ENCODE data around the gene BANK1.
A peak's percentile ranks its signal among the peaks of the same experiment; 100 is the strongest.

BANK1 gene, protein sequence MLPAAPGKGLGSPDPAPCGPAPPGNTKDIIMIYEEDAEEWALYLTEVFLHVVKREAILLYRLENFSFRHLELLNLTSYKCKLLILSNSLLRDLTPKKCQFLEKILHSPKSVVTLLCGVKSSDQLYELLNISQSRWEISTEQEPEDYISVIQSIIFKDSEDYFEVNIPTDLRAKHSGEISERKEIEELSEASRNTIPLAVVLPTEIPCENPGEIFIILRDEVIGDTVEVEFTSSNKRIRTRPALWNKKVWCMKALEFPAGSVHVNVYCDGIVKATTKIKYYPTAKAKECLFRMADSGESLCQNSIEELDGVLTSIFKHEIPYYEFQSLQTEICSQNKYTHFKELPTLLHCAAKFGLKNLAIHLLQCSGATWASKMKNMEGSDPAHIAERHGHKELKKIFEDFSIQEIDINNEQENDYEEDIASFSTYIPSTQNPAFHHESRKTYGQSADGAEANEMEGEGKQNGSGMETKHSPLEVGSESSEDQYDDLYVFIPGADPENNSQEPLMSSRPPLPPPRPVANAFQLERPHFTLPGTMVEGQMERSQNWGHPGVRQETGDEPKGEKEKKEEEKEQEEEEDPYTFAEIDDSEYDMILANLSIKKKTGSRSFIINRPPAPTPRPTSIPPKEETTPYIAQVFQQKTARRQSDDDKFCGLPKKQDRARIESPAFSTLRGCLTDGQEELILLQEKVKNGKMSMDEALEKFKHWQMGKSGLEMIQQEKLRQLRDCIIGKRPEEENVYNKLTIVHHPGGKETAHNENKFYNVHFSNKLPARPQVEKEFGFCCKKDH

GRCh38 chr4:101790521-101791181 is at the start of gene BANK1:
Gene BANK1, plus strand, starts transcription at chr4:101790730. Its CDS starts 151 bp downstream, at chr4:101790881.
- DNase-seq (ENCODE audit: low read depth) = no peak
- H3K4me3 ChIP-seq (ENCODE audit: low read depth, low read length) = peak within 1 kb of the TSS; percentile 44
- TF ChIP-seq, protein P1, sequence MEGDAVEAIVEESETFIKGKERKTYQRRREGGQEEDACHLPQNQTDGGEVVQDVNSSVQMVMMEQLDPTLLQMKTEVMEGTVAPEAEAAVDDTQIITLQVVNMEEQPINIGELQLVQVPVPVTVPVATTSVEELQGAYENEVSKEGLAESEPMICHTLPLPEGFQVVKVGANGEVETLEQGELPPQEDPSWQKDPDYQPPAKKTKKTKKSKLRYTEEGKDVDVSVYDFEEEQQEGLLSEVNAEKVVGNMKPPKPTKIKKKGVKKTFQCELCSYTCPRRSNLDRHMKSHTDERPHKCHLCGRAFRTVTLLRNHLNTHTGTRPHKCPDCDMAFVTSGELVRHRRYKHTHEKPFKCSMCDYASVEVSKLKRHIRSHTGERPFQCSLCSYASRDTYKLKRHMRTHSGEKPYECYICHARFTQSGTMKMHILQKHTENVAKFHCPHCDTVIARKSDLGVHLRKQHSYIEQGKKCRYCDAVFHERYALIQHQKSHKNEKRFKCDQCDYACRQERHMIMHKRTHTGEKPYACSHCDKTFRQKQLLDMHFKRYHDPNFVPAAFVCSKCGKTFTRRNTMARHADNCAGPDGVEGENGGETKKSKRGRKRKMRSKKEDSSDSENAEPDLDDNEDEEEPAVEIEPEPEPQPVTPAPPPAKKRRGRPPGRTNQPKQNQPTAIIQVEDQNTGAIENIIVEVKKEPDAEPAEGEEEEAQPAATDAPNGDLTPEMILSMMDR (IDR thresholded peaks at IDR 0.05; ENCODE audit: control insufficient read depth, extremely low read depth, insufficient read depth) = no peak

- TF ChIP-seq, protein P1 (IDR thresholded peaks at IDR 0.05; ENCODE audit: control insufficient read depth, extremely low read depth, insufficient read depth) = no peak
- no peak for DNase-seq (ENCODE audit: low read depth)
- H3K4me3 ChIP-seq (ENCODE audit: low read depth, low read length) = no peak overlapping the region
Measured at GRCh38 chr4:101753721-101754120, 36.8 kb upstream of the BANK1 start.

DNA sequence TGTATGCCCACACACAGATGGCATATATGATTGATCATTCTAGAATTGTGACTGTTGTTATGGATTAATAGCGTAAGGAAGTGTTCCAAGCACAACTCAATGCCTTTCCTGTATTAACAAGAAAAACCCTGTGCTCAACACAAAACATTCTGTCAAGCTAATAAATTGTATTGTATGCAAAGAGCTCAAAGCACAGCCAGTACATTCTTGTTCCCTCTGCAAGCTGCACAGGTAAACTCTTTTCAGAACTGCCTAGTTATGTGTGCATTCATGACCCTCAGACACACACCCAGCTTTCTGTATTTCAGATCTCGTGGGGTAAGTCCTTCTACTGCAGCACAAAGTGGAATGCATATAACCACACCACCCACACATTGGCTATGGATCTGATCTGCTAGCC is 34.3 kb upstream of the BANK1 start:
- H3K4me3 ChIP-seq (ENCODE audit: low read depth, low read length) = no peak overlapping the region
- TF ChIP-seq, protein P1 (IDR thresholded peaks at IDR 0.05; ENCODE audit: control insufficient read depth, extremely low read depth, insufficient read depth) = no peak
- no peak for DNase-seq (ENCODE audit: low read depth)

DNA sequence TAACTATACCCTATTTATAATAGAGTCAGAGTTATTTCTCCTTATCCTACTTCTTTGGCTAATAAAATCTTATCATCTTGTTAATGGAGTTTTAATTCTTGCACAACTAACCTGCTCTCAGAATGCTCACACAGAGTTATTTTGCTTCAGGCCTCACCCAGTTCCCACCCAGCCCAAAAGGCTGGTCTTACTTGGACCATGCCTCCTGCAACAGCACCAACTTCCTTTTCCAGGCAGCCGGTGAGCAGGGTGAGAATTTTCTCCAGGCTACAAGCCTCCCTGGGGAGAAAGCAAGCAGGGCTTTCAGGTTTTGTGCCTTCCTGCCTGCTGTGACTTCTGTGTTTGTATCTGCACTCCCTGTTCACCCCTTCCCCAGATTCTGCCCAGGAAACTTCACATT is 29.1 kb upstream of the BANK1 start:
- TF ChIP-seq, protein P1 (IDR thresholded peaks at IDR 0.05; ENCODE audit: control insufficient read depth, extremely low read depth, insufficient read depth) = no peak
- H3K4me3 ChIP-seq (ENCODE audit: low read depth, low read length) = no peak overlapping the region
- no peak for DNase-seq (ENCODE audit: low read depth)

DNA sequence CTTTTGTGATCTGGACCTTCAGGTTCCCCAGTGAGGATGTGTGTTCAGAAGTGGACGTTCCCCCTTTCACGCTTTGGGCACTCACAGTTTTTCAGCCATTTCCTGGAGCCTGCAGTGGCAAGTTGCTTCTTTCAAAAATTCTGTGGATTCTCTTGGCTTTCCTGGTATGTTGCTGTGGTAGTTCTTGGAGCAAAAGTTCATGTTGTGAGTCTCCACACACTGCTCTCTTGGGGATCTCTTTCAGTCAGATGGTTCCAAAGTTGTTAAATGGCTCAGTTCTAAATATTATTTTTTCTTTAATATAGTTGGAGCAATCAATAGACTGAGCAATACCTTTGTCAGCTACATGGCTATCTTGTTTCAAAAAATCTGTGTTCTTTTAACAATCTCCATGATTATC is 28.5 kb upstream of the BANK1 start:
- no peak overlapping the region for H3K4me3 ChIP-seq (ENCODE audit: low read depth, low read length)
- DNase-seq (ENCODE audit: low read depth) = no peak
- TF ChIP-seq, protein P1 (IDR thresholded peaks at IDR 0.05; ENCODE audit: control insufficient read depth, extremely low read depth, insufficient read depth) = no peak

- no peak for DNase-seq (ENCODE audit: low read depth)
- TF ChIP-seq, protein P1 (IDR thresholded peaks at IDR 0.05; ENCODE audit: control insufficient read depth, extremely low read depth, insufficient read depth) = no peak
- no peak overlapping the region for H3K4me3 ChIP-seq (ENCODE audit: low read depth, low read length)
Measured at GRCh38 chr4:101762534-101762933, 28.0 kb upstream of the BANK1 start.
